DND-41 (cell line): ENCODE results near the gene ZSCAN10.

ENCODE experiments used
- CTCF ChIP-seq: IDR thresholded peaks from 2 replicates; pipeline ENCODE4 v1.5.1; 2012; ENCODE audit warnings: borderline replicate concordance, low read length, moderate library complexity, mild to moderate bottlenecking; ENCODE audit not compliant: poor library complexity, severe bottlenecking; ENCODE audit errors: extremely low read depth
- EZH2 ChIP-seq: IDR thresholded peaks from 3 replicates; pipeline ENCODE4 v1.6.1; 2012; ENCODE audit warnings: borderline replicate concordance, low read depth, mild to moderate bottlenecking, moderate library complexity, low read length, inconsistent platforms; ENCODE audit not compliant: severe bottlenecking

- no peak for TF ChIP-seq CTCF
- no peak for TF ChIP-seq EZH2
Observed at GRCh38 chr16:3075523-3075915, 23.6 kb downstream of the ZSCAN10 start.
